Muscle of leg (tissue), 16 donors: Measurements from ENCODE around the gene KMT2D. TPM values are rescaled to one million over a fixed set of nuclear protein-coding genes. Genes with fewer than 3 reads are reported as not detected.

ENCODE experiments used
- DNase-seq: peaks from one replicate; pipeline ENCODE4 v3.0.0; 2013
- H3K27ac ChIP-seq: one replicate; pipeline ENCODE4 v1.5.1; 2013; ENCODE audit warnings: mild to moderate bottlenecking, low read length, control low read depth
- H3K27me3 ChIP-seq: one replicate; pipeline ENCODE4 v1.6.1; 2013; ENCODE audit warnings: low read length; ENCODE audit not compliant: control insufficient read depth, insufficient read depth
- H3K36me3 ChIP-seq: one replicate; pipeline ENCODE4 v1.6.1; 2013; ENCODE audit warnings: low read length; ENCODE audit not compliant: control insufficient read depth, insufficient read depth
- H3K4me1 ChIP-seq: one replicate; pipeline ENCODE4 v1.6.1; 2013; ENCODE audit warnings: low read length; ENCODE audit not compliant: control insufficient read depth, insufficient read depth
- H3K4me3 ChIP-seq: one replicate; pipeline ENCODE4 v1.5.1; 2013; ENCODE audit warnings: low read length, control low read depth
- H3K9me3 ChIP-seq: replicated peaks from 2 replicates; pipeline ENCODE4 v1.6.1; 2013; ENCODE audit warnings: low read depth, low read length; ENCODE audit not compliant: control insufficient read depth
- WGBS: methylation state at CpG from one replicate; pipeline ENCODE4 v1.1.5; 2013; ENCODE audit warnings: missing lambda C conversion rate; ENCODE audit not compliant: insufficient coverage; 5-methylcytosine and 5-hydroxymethylcytosine counted together
- long read RNA-seq, 11 donors: transcript quantifications; one replicate each; lab custom pipeline, GENCODE V29; 2026
- polyA plus RNA-seq, 8 donors: library from polyadenylated mRNA; unstranded; fragments of 120-200 nt; gene quantifications; one replicate each; pipeline versions ENCODE4 v1.2.1 to v1.2.3, GENCODE V29; 2013; ENCODE audit warnings: inconsistent platforms in 1 of 8, low replicate concordance in 1 of 8; ENCODE audit not compliant: insufficient read length in 8 of 8, insufficient read depth in 1 of 8
- total RNA-seq: library from RNA; stranded (reverse); fragments of 120-200 nt; gene quantifications from one replicate; pipeline ENCODE4 v1.2.4, GENCODE V29; 2013

KMT2D gene, protein sequence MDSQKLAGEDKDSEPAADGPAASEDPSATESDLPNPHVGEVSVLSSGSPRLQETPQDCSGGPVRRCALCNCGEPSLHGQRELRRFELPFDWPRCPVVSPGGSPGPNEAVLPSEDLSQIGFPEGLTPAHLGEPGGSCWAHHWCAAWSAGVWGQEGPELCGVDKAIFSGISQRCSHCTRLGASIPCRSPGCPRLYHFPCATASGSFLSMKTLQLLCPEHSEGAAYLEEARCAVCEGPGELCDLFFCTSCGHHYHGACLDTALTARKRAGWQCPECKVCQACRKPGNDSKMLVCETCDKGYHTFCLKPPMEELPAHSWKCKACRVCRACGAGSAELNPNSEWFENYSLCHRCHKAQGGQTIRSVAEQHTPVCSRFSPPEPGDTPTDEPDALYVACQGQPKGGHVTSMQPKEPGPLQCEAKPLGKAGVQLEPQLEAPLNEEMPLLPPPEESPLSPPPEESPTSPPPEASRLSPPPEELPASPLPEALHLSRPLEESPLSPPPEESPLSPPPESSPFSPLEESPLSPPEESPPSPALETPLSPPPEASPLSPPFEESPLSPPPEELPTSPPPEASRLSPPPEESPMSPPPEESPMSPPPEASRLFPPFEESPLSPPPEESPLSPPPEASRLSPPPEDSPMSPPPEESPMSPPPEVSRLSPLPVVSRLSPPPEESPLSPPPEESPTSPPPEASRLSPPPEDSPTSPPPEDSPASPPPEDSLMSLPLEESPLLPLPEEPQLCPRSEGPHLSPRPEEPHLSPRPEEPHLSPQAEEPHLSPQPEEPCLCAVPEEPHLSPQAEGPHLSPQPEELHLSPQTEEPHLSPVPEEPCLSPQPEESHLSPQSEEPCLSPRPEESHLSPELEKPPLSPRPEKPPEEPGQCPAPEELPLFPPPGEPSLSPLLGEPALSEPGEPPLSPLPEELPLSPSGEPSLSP (N-terminal part only)
- total RNA-seq (25.6 TPM), polyA plus RNA-seq (10 to 100 TPM; 31.2 to 58.0 (median 47.0) TPM)
- long read RNA-seq, donor 1, partial matches to known transcripts, result 0 of 1 reads
- long read RNA-seq, donor 1, other reads (novel, unspliced or antisense), result 0 of 1 reads
- long read RNA-seq, donor 2, result 0 reads
- long read RNA-seq, donor 3, partial matches to known transcripts, result 5 of 6 reads
- long read RNA-seq, donor 3, other reads (novel, unspliced or antisense), result 0 of 6 reads
- long read RNA-seq, donor 4, partial matches to known transcripts, result 23 of 26 reads
- long read RNA-seq, donor 4, other reads (novel, unspliced or antisense), result 0 of 26 reads
- long read RNA-seq, donor 5, partial matches to known transcripts, result 6 of 6 reads
- long read RNA-seq, donor 5, other reads (novel, unspliced or antisense), result 0 of 6 reads
- long read RNA-seq, donor 6, partial matches to known transcripts, result 5 of 6 reads
- long read RNA-seq, donor 6, other reads (novel, unspliced or antisense), result 0 of 6 reads
- long read RNA-seq, donor 7, partial matches to known transcripts, result 0 of 1 reads
- long read RNA-seq, donor 7, other reads (novel, unspliced or antisense), result 0 of 1 reads
- long read RNA-seq, donor 8, partial matches to known transcripts, result 14 of 14 reads
- long read RNA-seq, donor 8, other reads (novel, unspliced or antisense), result 0 of 14 reads
- long read RNA-seq, donor 9, partial matches to known transcripts, result 10 of 10 reads
- long read RNA-seq, donor 9, other reads (novel, unspliced or antisense), result 0 of 10 reads
- long read RNA-seq, donor 10, partial matches to known transcripts, result 11 of 12 reads
- long read RNA-seq, donor 10, other reads (novel, unspliced or antisense), result 0 of 12 reads
- long read RNA-seq, donor 11, partial matches to known transcripts, result 0 of 2 reads
- long read RNA-seq, donor 11, other reads (novel, unspliced or antisense), result 0 of 2 reads

GRCh38 chr12:49060237-49061156 is at the start of gene KMT2D:
Gene KMT2D (minus strand): TSS chr12:49060794. CDS start chr12:49055324, 5,470 bp downstream.
- no peaks in the 10 kb centered on the region for H3K27me3 ChIP-seq
- WGBS, result under 1% methylated on average over 56 of the region's 74 CpGs
- H3K9me3 ChIP-seq, result no peaks in the 10 kb centered on the region
- DNase-seq, result peak; percentile 98
- H3K27ac ChIP-seq, result peak within 1 kb of the TSS; percentile 97
- H3K4me3 ChIP-seq, result peak within 1 kb of the TSS; percentile 84
- peaks cover 36% of the 10 kb centered on the region for H3K4me1 ChIP-seq
- H3K36me3 ChIP-seq, result peaks cover 16% of the 10 kb centered on the region

DNA sequence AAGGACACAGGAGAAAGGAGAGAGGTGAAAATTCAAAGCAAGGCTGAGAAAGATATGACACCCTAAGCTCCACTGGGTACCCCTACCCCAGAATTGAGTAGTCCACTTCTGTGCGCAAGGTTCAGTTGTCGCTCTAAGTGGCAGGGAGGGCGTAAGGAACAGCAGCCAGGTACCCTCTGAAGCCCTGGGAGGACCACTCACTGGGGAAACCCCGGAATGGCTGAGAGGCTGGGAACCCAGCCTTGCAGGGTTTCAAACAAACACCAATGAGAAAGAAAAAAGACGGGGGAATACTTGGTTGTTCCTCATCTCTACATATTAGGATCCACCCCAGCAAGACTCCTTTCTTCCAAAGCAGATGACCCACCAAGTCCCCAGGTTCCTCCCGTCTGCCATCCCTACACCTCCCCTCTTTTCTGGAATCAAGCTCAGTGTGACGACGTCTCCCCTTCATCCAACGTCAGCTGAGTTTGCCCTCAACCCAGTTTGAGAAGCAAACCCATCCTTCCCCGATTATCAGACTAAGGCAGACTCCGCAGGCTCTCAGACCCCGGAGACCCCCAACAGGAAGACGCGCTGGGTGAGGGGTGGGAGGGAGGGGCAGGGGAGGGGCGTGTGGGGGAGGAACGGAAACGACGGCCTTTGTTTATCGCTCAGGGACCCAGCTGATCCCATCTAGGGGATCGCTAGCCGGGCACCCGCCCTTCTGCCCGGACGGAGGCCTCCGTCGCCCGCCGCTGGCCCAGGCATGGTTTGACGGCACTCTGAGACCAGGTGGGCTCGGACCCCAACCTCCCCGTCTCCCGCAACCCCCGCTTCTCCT is 49.3 kb upstream of the KMT2D start:
- no peaks in the 10 kb centered on the region for H3K9me3 ChIP-seq
- peak; percentile 70 for DNase-seq
- H3K36me3 ChIP-seq, result peaks cover 28% of the 10 kb centered on the region
- H3K27me3 ChIP-seq, result no peaks in the 10 kb centered on the region
- H3K4me1 ChIP-seq, result peaks cover 45% of the 10 kb centered on the region
- under 1% methylated on average over 21 of the region's 33 CpGs for WGBS
- peak overlapping the region; percentile 97 for H3K4me3 ChIP-seq
- peak overlapping the region; percentile 97 for H3K27ac ChIP-seq

DNA sequence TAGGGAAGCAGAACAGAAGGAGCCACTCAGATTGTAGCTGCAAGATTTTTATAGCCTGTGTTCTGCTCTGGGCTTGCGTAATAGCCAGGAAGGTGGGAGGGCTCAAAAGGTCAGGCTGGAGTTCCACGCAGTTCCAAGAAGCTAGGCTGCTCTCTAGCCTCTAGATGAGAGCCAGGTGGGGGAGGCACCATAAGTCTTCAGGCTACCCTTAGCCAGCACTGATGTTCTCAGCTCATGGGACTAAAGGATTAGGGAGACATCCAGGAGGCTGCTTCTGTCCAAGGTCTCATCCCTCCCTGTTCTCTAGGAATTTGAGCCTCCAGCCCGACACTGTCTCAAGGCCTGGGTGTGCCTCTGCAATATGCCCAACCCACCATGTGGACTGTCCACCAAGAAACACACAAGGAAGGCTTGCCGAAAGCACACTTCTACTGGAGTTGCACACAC is 48.4 kb upstream of the KMT2D start:
- Histone ChIP-seq H3K27me3 (no peaks in the 10 kb centered on the region), H3K4me1 (peaks cover 48% of the 10 kb centered on the region), H3K36me3 (peaks cover 37% of the 10 kb centered on the region), H3K4me3 (peak overlapping the region; percentile 97), H3K27ac (peak overlapping the region; percentile 97), H3K9me3 (no peaks in the 10 kb centered on the region)
- DNase-seq, result peak; percentile 80
- WGBS, result 13% methylated on average over 2 of the region's 4 CpGs

- peaks cover 42% of the 10 kb centered on the region for H3K4me1 ChIP-seq
- DNase-seq, result peak; percentile 77
- H3K27me3 ChIP-seq, result no peaks in the 10 kb centered on the region
- H3K27ac ChIP-seq, result peak overlapping the region; percentile 62
- peaks cover 70% of the 10 kb centered on the region for H3K36me3 ChIP-seq
- WGBS, result 47% methylated on average over 3 of the region's 9 CpGs
- H3K9me3 ChIP-seq, result no peaks in the 10 kb centered on the region
- no peak overlapping the region for H3K4me3 ChIP-seq
These were observed 45.0 kb upstream of the KMT2D start for GRCh38 chr12:49105504-49106084.

DNA sequence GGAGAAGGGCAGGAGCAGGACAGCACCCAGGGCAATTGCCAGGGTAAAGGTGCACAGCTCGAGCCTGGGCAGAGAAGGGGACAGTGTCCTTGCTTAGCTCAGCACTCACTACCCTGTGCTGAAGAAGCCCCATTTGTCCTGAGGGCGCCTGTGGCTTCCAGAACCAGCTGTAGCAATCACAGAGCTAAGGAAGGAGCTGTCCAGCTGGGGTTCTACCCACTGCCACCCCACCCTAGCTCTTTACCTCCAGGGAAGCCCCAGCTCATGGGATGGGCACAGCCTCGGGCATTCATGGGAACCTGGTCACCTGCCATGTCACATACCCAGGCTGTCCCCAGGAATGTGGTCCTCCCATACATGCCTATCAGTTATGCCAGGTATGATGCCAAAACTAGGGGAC is 44.2 kb upstream of the KMT2D start:
- Histone ChIP-seq H3K9me3 (no peaks in the 10 kb centered on the region), H3K4me3 (no peak overlapping the region), H3K27me3 (no peaks in the 10 kb centered on the region), H3K36me3 (peaks cover 75% of the 10 kb centered on the region), H3K27ac (no peak overlapping the region), H3K4me1 (peaks cover 42% of the 10 kb centered on the region)
- no peak for DNase-seq
- WGBS, result 100% methylated on average over 2 of the region's 3 CpGs

- Histone ChIP-seq H3K4me3 (no peak overlapping the region), H3K9me3 (no peaks in the 10 kb centered on the region), H3K36me3 (peaks cover 90% of the 10 kb centered on the region), H3K27me3 (no peaks in the 10 kb centered on the region), H3K4me1 (peaks cover 8% of the 10 kb centered on the region), H3K27ac (no peak overlapping the region)
- no peak for DNase-seq
- WGBS, result 96% methylated on average over 4 of the region's 6 CpGs
These were observed 39.8 kb upstream of the KMT2D start for GRCh38 chr12:49100380-49100779.

- no peaks in the 10 kb centered on the region for H3K9me3 ChIP-seq
- H3K4me3 ChIP-seq, result no peak overlapping the region
- no peak overlapping the region for H3K27ac ChIP-seq
- no peak for DNase-seq
- WGBS, result 88% methylated on average over 1 of the region's 2 CpGs
- peaks cover 73% of the 10 kb centered on the region for H3K36me3 ChIP-seq
- H3K4me1 ChIP-seq, result peaks cover 14% of the 10 kb centered on the region
- peaks cover 15% of the 10 kb centered on the region for H3K27me3 ChIP-seq
These were observed 38.1 kb upstream of the KMT2D start for GRCh38 chr12:49098703-49099102.
